H1 (cell line): ENCODE data around the gene ZSCAN30. TPM values are rescaled to one million over a fixed set of nuclear protein-coding genes. Genes with fewer than 3 reads are reported as not detected.

ENCODE experiments used
- CTCF ChIA-PET: fragments of 300-600 bp; sonication (Branson Sonifier 250); formaldehyde crosslinking; loops from one replicate; lab custom pipeline; 2021; ENCODE audit not compliant: partially characterized antibody; lab: Charles Lee
- POLR2A ChIA-PET: fragments of 300-600 bp; sonication (Branson Sonifier 250); formaldehyde crosslinking; loops from one replicate; lab custom pipeline; 2021; ENCODE audit warnings: inconsistent platforms; ENCODE audit not compliant: partially characterized antibody; lab: Charles Lee
- DNase-seq, 2 experiments: peaks; one replicate each; pipeline versions ENCODE4 v3.0.0 to v3.0.0-alpha.2; 2010 to 2022; ENCODE audit warnings: low spot score in 2 of 2, low read depth in 1 of 2, mixed read lengths in 1 of 2
- FAIRE-seq: peaks from 2 replicates; lab custom pipeline; 2011; peaks lifted over from hg19 to GRCh38; lab: Jason Lieb, UNC
- H2AFZ ChIP-seq: 2 replicates; pipeline ENCODE4 v1.8.1; 2012; ENCODE audit warnings: low read length, inconsistent platforms
- H2AK5ac ChIP-seq: 2 replicates; pipeline ENCODE4 v1.6.1; 2013; ENCODE audit warnings: low read depth, low read length
- H2BK120ac ChIP-seq: replicated peaks from 2 replicates; pipeline ENCODE3; 2013; ENCODE audit warnings: low read depth, low read length, inconsistent platforms
- H2BK12ac ChIP-seq: 2 replicates; pipeline ENCODE4 v1.6.1; 2013; ENCODE audit warnings: low read depth, low read length
- H2BK15ac ChIP-seq: 2 replicates; pipeline ENCODE4 v1.6.1; 2013; ENCODE audit warnings: low read length
- H2BK20ac ChIP-seq: 2 replicates; pipeline ENCODE4 v1.6.1; 2013; ENCODE audit warnings: low read length
- H2BK5ac ChIP-seq: 2 replicates; pipeline ENCODE4 v1.6.1; 2013; ENCODE audit warnings: low read depth, low read length
- H3K14ac ChIP-seq: 2 replicates; pipeline ENCODE4 v1.6.1; 2013; ENCODE audit warnings: inconsistent platforms; ENCODE audit not compliant: insufficient read length
- H3K18ac ChIP-seq: 2 replicates; pipeline ENCODE4 v1.6.1; 2013; ENCODE audit warnings: low read length; ENCODE audit errors: extremely low read depth
- H3K23ac ChIP-seq: 2 replicates; pipeline ENCODE4 v1.6.1; 2013; ENCODE audit warnings: inconsistent platforms; ENCODE audit not compliant: insufficient read length
- H3K23me2 ChIP-seq: 2 replicates; pipeline ENCODE4 v1.6.1; 2013; ENCODE audit warnings: low read depth, low read length
- H3K27ac ChIP-seq: 2 replicates; pipeline ENCODE4 v1.6.1; 2011; ENCODE audit warnings: low read depth, low read length, inconsistent platforms
- H3K27me3 ChIP-seq, 4 experiments: replicated peaks in 1 of 4; 1 replicate in 1 of 4; 2 replicates in 3 of 4; pipeline versions ENCODE4 v1.6.1 to v1.8.1; 2011 to 2013; ENCODE audit warnings: low read length in 3 of 4, mild to moderate bottlenecking in 3 of 4, inconsistent platforms in 2 of 4, mixed read lengths in 2 of 4, moderate library complexity in 1 of 4; ENCODE audit not compliant: control insufficient read depth in 3 of 4, insufficient read depth in 3 of 4; ENCODE audit errors: extremely low read depth in 1 of 4
- H3K36me3 ChIP-seq, 4 experiments: 2 replicates each; pipeline versions ENCODE4 v1.6.1 to v1.8.1; 2011 to 2013; ENCODE audit warnings: mild to moderate bottlenecking in 4 of 4, low read length in 3 of 4, moderate library complexity in 2 of 4, control low read depth in 1 of 4, inconsistent platforms in 1 of 4; ENCODE audit not compliant: insufficient read depth in 4 of 4, control insufficient read depth in 2 of 4
- H3K4ac ChIP-seq: replicated peaks from 2 replicates; pipeline ENCODE3; 2013; ENCODE audit warnings: low read length, low read depth, mixed read lengths, inconsistent platforms; ENCODE audit not compliant: insufficient read length
- H3K4me1 ChIP-seq, 4 experiments: replicated peaks in 1 of 4; 1 replicate in 1 of 4; 2 replicates in 3 of 4; pipeline versions ENCODE4 v1.6.1 to v1.8.1; 2011 to 2013; ENCODE audit warnings: low read length in 3 of 4, inconsistent platforms in 2 of 4, mixed read lengths in 1 of 4; ENCODE audit not compliant: insufficient read depth in 4 of 4, control insufficient read depth in 3 of 4
- H3K4me2 ChIP-seq, 2 experiments: 2 replicates each; pipeline versions ENCODE4 v1.6.1 to v1.8.1; 2011 to 2013; ENCODE audit warnings: low read depth in 2 of 2, low read length in 2 of 2, control low read depth in 1 of 2, inconsistent platforms in 1 of 2, mild to moderate bottlenecking in 1 of 2; ENCODE audit not compliant: insufficient read depth in 1 of 2
- H3K4me3 ChIP-seq, 4 experiments: fragments of 200-600, 300-600 bp in 1 of 4; sonication (generic), shearing (Covaris generic), sonication (Bioruptor Twin) in 1 of 4; 2 replicates each; pipeline versions ENCODE4 v1.5.1 to v1.8.1; 2011 to 2016; ENCODE audit warnings: low read length in 4 of 4, low read depth in 3 of 4, control low read depth in 2 of 4, inconsistent platforms in 2 of 4, mild to moderate bottlenecking in 2 of 4, mixed read lengths in 1 of 4, moderate library complexity in 1 of 4; ENCODE audit not compliant: insufficient read depth in 2 of 4; ENCODE audit errors: extremely low read depth in 1 of 4
- H3K56ac ChIP-seq: replicated peaks from 2 replicates; pipeline ENCODE3; 2013; ENCODE audit warnings: low read depth, mild to moderate bottlenecking, mixed read lengths, low read length, inconsistent platforms; ENCODE audit not compliant: insufficient read length
- H3K79me1 ChIP-seq: 2 replicates; pipeline ENCODE4 v1.6.1; 2013; ENCODE audit warnings: low read depth, low read length, control low read depth
- H3K79me2 ChIP-seq, 2 experiments: 2 replicates each; pipeline versions ENCODE4 v1.6.1 to v1.8.1; 2012 to 2013; ENCODE audit warnings: low read length in 2 of 2, mild to moderate bottlenecking in 2 of 2, inconsistent platforms in 1 of 2; ENCODE audit not compliant: insufficient read depth in 2 of 2, control insufficient read depth in 1 of 2
- H3K9ac ChIP-seq, 4 experiments: replicated peaks in 1 of 4; 1 replicate in 1 of 4; 2 replicates in 3 of 4; pipeline versions ENCODE4 v1.6.1 to v1.8.1; 2011 to 2013; ENCODE audit warnings: low read depth in 3 of 4, low read length in 3 of 4, control low read depth in 2 of 4, mild to moderate bottlenecking in 2 of 4, moderate library complexity in 2 of 4, inconsistent platforms in 1 of 4; ENCODE audit errors: extremely low read depth in 1 of 4
- H3K9me3 ChIP-seq, 2 experiments: 2 replicates each; pipeline versions ENCODE4 v1.6.1 to v1.8.1; 2012 to 2013; ENCODE audit warnings: mild to moderate bottlenecking in 2 of 2, moderate library complexity in 2 of 2, control low read depth in 1 of 2, inconsistent platforms in 1 of 2, low read depth in 1 of 2, low read length in 1 of 2, mixed read lengths in 1 of 2; ENCODE audit not compliant: insufficient read depth in 2 of 2
- H4K20me1 ChIP-seq, 2 experiments: replicated peaks in 1 of 2; 2 replicates each; pipeline versions ENCODE3 to v1.8.1; 2011 to 2013; ENCODE audit warnings: inconsistent platforms in 2 of 2, low read length in 2 of 2, mild to moderate bottlenecking in 1 of 2; ENCODE audit not compliant: insufficient read depth in 2 of 2, control insufficient read depth in 1 of 2
- H4K5ac ChIP-seq: 2 replicates; pipeline ENCODE4 v1.6.1; 2013; ENCODE audit warnings: low read length, low read depth, mixed read lengths, inconsistent platforms; ENCODE audit not compliant: insufficient read length
- H4K8ac ChIP-seq: 2 replicates; pipeline ENCODE4 v1.8.0; 2013; ENCODE audit warnings: mild to moderate bottlenecking, moderate library complexity, low read length, inconsistent platforms; ENCODE audit not compliant: insufficient read depth; ENCODE audit errors: extremely low read depth
- H4K91ac ChIP-seq: replicated peaks from 2 replicates; pipeline ENCODE3; 2013; ENCODE audit warnings: low read length, mixed read lengths, inconsistent platforms; ENCODE audit not compliant: insufficient read length
- ASH2L ChIP-seq: fragments of 200-600, 300-600 bp; sonication (generic); IDR thresholded peaks from one replicate; pipeline ENCODE4 v1.7.1; 2017; ENCODE audit warnings: low read length
- BCL11A ChIP-seq, 2 experiments: IDR thresholded peaks; one replicate each; pipeline ENCODE4 v1.6.1; 2011; ENCODE audit warnings: low read depth in 2 of 2, low read length in 2 of 2, mild to moderate bottlenecking in 2 of 2
- CHD2 ChIP-seq: IDR thresholded peaks from 2 replicates; pipeline ENCODE4 v1.6.1; 2012; ENCODE audit warnings: low read length, improper control_type of control experiment
- EZH2 ChIP-seq: fragments of 200-600 bp; sonication (generic); IDR thresholded peaks from 2 replicates; pipeline ENCODE4 v1.7.1; 2012; ENCODE audit warnings: low read depth, mild to moderate bottlenecking, moderate library complexity, low read length, inconsistent platforms; ENCODE audit not compliant: severe bottlenecking
- GABPA ChIP-seq: IDR thresholded peaks from 2 replicates; pipeline ENCODE4 v1.6.1; 2011; ENCODE audit warnings: mild to moderate bottlenecking, low read length, moderate library complexity, borderline replicate concordance; ENCODE audit not compliant: insufficient read depth
- JUN ChIP-seq: IDR thresholded peaks from 2 replicates; pipeline ENCODE4 v1.6.1; 2011; ENCODE audit warnings: low read depth, mild to moderate bottlenecking, improper control_type of control experiment, low read length
- RXRA ChIP-seq: IDR thresholded peaks from 2 replicates; pipeline ENCODE4 v1.6.1; 2011; ENCODE audit warnings: low read depth, mild to moderate bottlenecking, low read length, moderate library complexity; ENCODE audit not compliant: insufficient read depth
- SRF ChIP-seq: IDR thresholded peaks from 2 replicates; pipeline ENCODE4 v1.6.1; 2011; ENCODE audit warnings: mild to moderate bottlenecking, low read depth, low read length, moderate library complexity
- TBP ChIP-seq: IDR thresholded peaks from 2 replicates; pipeline ENCODE4 v1.6.1; 2011; ENCODE audit warnings: low read depth, low read length, improper control_type of control experiment
- ZNF274 ChIP-seq: IDR thresholded peaks from 2 replicates; pipeline ENCODE4 v1.7.0; 2012; ENCODE audit warnings: low read length, borderline replicate concordance; ENCODE audit errors: extremely low read depth
- whole genome bisulfite sequencing, 2 experiments: shearing (Covaris generic) in 1 of 2; methylation state at CpG; one replicate each; pipeline versions ENCODE4 v1.1.6 to v1.1.7; 2013 to 2015; ENCODE audit warnings: low lambda C conversion rate in 2 of 2, mixed read lengths in 2 of 2, inconsistent platforms in 1 of 2, low coverage in 1 of 2, missing lambda C conversion rate in 1 of 2; ENCODE audit not compliant: insufficient replicate concordance in 2 of 2, insufficient coverage in 1 of 2, insufficient read length in 1 of 2; ENCODE audit errors: extremely low coverage in 1 of 2, missing lambda C conversion rate in 1 of 2; 5-methylcytosine and 5-hydroxymethylcytosine counted together
- polyA plus RNA-seq, 7 experiments: library from polyadenylated mRNA; depleted of rRNA in 3 of 7; stranded (reverse) in 5 of 7; unstranded in 2 of 7; fragments of >200 nt in 5 of 7; fragments of 200-250 nt in 2 of 7; gene quantifications; 1 replicate in 5 of 7; 2 replicates in 1 of 7; 4 replicates in 1 of 7; pipeline versions ENCODE4 v1.2.1 to v1.2.3, GENCODE V29; 2011 to 2013; ENCODE audit warnings: missing spikeins in 2 of 7, mixed read lengths in 2 of 7
- total RNA-seq: library from RNA; stranded (reverse); fragmentation: NEBNext Ultra II Directional; extraction: Animal tissue kit (Norgen Biotek cat#: 25700); gene quantifications from 2 replicates; pipeline ENCODE4 v1.2.1, GENCODE V29; 2021
- TF ChIP-seq, protein P1 (sequence below), 3 experiments: IDR thresholded peaks; 1 replicate in 2 of 3; 2 replicates in 1 of 3; pipeline versions ENCODE4 v1.5.1 to v1.6.1; 2011; ENCODE audit warnings: low read length in 3 of 3, mild to moderate bottlenecking in 3 of 3, inconsistent platforms in 2 of 3, low read depth in 1 of 3, moderate library complexity in 1 of 3; ENCODE audit not compliant: insufficient read depth in 1 of 3; ENCODE audit errors: control extremely low read depth in 1 of 3

ZSCAN30 gene
- total and polyA plus RNA-seq, 2 of the 8 experiments (the other 6 are each of a cell fraction or from before 2014, with no cell fraction given), result 4.4 to 10.3 TPM

- H3K4me1 ChIP-seq, result no peaks in the 10 kb centered on the region
- no peak overlapping the region for H2BK15ac ChIP-seq
- H4K20me1 ChIP-seq, result no peaks in the 10 kb centered on the region
- H3K18ac ChIP-seq, result no peak overlapping the region
- no peaks in the 10 kb centered on the region for H3K27me3 ChIP-seq
- H3K36me3 ChIP-seq, result peaks cover 0 to 7% (median 0%) of the 10 kb centered on the region in 4 experiments; a peak in 1 of 8 replicates
- peaks cover 12 to 14% of the 10 kb centered on the region in 2 experiments; a peak in 2 of 4 replicates for H3K9me3 ChIP-seq
- H4K91ac ChIP-seq, result no peak overlapping the region
- no peak overlapping the region for H2BK12ac ChIP-seq
- ChIA-PET CTCF (interaction anchor here (0.8 to 1.3 kb wide), 3 partner anchors 10 to 13 kb away, joined by 3 to 4 read pairs (median 4); no protein-coding TSS in a partner anchor), POLR2A (no interaction called here)
- H3K27ac ChIP-seq, result no peak overlapping the region
- no peak overlapping the region for H3K4me2 ChIP-seq
- H2BK5ac ChIP-seq, result no peak overlapping the region
- H3K79me1 ChIP-seq, result no peaks in the 10 kb centered on the region
- H3K23ac ChIP-seq, result no peak overlapping the region
- DNase-seq (no peak), FAIRE-seq (no peak)
- no peak overlapping the region for H2BK120ac ChIP-seq
- H3K79me2 ChIP-seq, result no peaks in the 10 kb centered on the region; a peak in 1 of 4 replicates
- no peak overlapping the region for H3K56ac ChIP-seq
- H2AFZ ChIP-seq, result no peak overlapping the region
- no peak overlapping the region for H4K5ac ChIP-seq
- H2BK20ac ChIP-seq, result no peak overlapping the region
- no peaks in the 10 kb centered on the region; the same call in 1 of the 2 replicates for H3K23me2 ChIP-seq
- no peak overlapping the region for H3K9ac ChIP-seq
- no peak overlapping the region for H3K4ac ChIP-seq
- WGBS, 2 experiments, result 86% methylated on average over 3 of the region's 3 CpGs; no CpG with 5 or more reads in 1 of the 2 experiments
- H3K4me3 ChIP-seq, result no peak overlapping the region
- H4K8ac ChIP-seq, result no peak overlapping the region
- no peak overlapping the region for H2AK5ac ChIP-seq
- no peak overlapping the region for H3K14ac ChIP-seq
- no peak for TF ChIP-seq EZH2
- no peak for TF ChIP-seq JUN
- no peak for TF ChIP-seq RXRA
- no peak for TF ChIP-seq BCL11A (IDR thresholded peaks at IDR 0.05; ENCODE audit: low read depth in 2 of 2, low read length in 2 of 2)
- no peak for TF ChIP-seq TBP
- no peak for TF ChIP-seq SRF
- no peak for TF ChIP-seq CHD2
- no peak for TF ChIP-seq ASH2L
- no peak for TF ChIP-seq GABPA
- TF ChIP-seq, protein P1, sequence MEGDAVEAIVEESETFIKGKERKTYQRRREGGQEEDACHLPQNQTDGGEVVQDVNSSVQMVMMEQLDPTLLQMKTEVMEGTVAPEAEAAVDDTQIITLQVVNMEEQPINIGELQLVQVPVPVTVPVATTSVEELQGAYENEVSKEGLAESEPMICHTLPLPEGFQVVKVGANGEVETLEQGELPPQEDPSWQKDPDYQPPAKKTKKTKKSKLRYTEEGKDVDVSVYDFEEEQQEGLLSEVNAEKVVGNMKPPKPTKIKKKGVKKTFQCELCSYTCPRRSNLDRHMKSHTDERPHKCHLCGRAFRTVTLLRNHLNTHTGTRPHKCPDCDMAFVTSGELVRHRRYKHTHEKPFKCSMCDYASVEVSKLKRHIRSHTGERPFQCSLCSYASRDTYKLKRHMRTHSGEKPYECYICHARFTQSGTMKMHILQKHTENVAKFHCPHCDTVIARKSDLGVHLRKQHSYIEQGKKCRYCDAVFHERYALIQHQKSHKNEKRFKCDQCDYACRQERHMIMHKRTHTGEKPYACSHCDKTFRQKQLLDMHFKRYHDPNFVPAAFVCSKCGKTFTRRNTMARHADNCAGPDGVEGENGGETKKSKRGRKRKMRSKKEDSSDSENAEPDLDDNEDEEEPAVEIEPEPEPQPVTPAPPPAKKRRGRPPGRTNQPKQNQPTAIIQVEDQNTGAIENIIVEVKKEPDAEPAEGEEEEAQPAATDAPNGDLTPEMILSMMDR (IDR thresholded peaks at IDR 0.05; ENCODE audit: control extremely low read depth in 1 of 3, insufficient read depth in 1 of 3, low read depth in 1 of 3, low read length in 3 of 3), result no peak
- TF ChIP-seq ZNF274, result no peak
Measured at GRCh38 chr18:35276267-35276666, 13.8 kb downstream of the ZSCAN30 start.
